Pancreas (tissue), 10 donors: ENCODE data around the gene HCCS. TPM values are rescaled to one million over a fixed set of nuclear protein-coding genes. Genes with fewer than 3 reads are reported as not detected.

Experiments
- ATAC-seq, 4 donors: fragments of 200-7000 bp; cut with Tn5 transposase; one replicate each; pipeline versions ENCODE4 v1.8.0 to v1.9.1; 2020; ENCODE audit warnings: mild to moderate bottlenecking in 4 of 4, moderate library complexity in 4 of 4
- DNase-seq, 6 donors: peaks; one replicate each; pipeline ENCODE4 v3.0.0-alpha.2; 2020
- FAIRE-seq: peaks from 2 replicates; lab custom pipeline; 2012; peaks lifted over from hg19 to GRCh38; lab: Jason Lieb, UNC
- H3K27ac ChIP-seq, 4 donors: fragments of 200-600 bp; sonication (generic); 1 replicate in 3 of 4; 2 replicates in 1 of 4; pipeline versions ENCODE4 v1.5.0 to v1.8.0; 2020
- H3K27me3 ChIP-seq, 4 donors: fragments of 200-600 bp; one replicate each; pipeline ENCODE4 v1.8.0; 2021
- H3K36me3 ChIP-seq, 3 donors: fragments of 200-600 bp; sonication (generic) in 1 of 3; one replicate each; pipeline versions ENCODE4 v1.5.0 to v1.8.0; 2020 to 2021
- H3K4me1 ChIP-seq, 3 donors: fragments of 200-600 bp; one replicate each; pipeline ENCODE4 v1.8.0; 2021
- H3K4me3 ChIP-seq, 4 donors: fragments of 200-600 bp; sonication (generic) in 2 of 4; one replicate each; pipeline versions ENCODE4 v1.5.0 to v1.8.0; 2020 to 2021
- H3K9me3 ChIP-seq, 4 donors: fragments of 200-600 bp; one replicate each; pipeline ENCODE4 v1.8.0; 2021
- WGBS, 2 donors: extraction: QIAGEN DNeasy Blood & Tissue Kit; methylation state at CpG; one replicate each; pipeline ENCODE4 v1.1.7; 2013; 5-methylcytosine and 5-hydroxymethylcytosine counted together
- intact Hi-C, 3 donors: fragments of 100-400 bp; cut with DNase I; formaldehyde crosslinking; loops; one replicate each; pipeline versions ENCODE4 v1.11.1 to v1.14.2; 2022
- polyA plus RNA-seq, 2 donors: library from polyadenylated mRNA; stranded (reverse); fragments of 200-250 nt; gene quantifications; one replicate each; pipeline ENCODE4 v1.2.3, GENCODE V29; 2013
- total RNA-seq, 6 donors: library from RNA; stranded (reverse); fragmentation: NEBNext Ultra II Directional in 4 of 6; extraction: Animal tissue kit (Norgen Biotek cat#: 25700) in 4 of 6; gene quantifications; one replicate each; pipeline versions ENCODE4 v1.2.1 to v1.2.4, GENCODE V29; 2021 to 2023
- TF ChIP-seq, protein P1 (sequence below), 4 donors: fragments of 200-600 bp; sonication (generic) in 3 of 4; IDR thresholded peaks; one replicate each; pipeline versions ENCODE4 v1.5.0 to v1.8.0; 2021; ENCODE audit warnings: antibody characterized with exemption in 4 of 4
- donor health status: healthy with polysubstance abuse.
- donor health status: DM: no; HTN: no; CAD: no; lungs with moderate emphysema.
- donor health status: DM: no; HTN: no; CAD: no.
- donor health status: control.
- donor health status: control.
- donor health status: Bipolar disorder and iron deficiency.
- donor health status: DM: yes; HTN: yes; CAD: no.
- donor health status: DM: no; HTN: no; CAD: no.
- donor health status: DM: no; HTN: no; CAD: no.
- donor health status: DM: yes; HTN: yes; CAD: no.

The HCCS gene
- total and polyA plus RNA-seq, 8 donors = 3.2 to 9.2 (median 6.4) TPM

DNA sequence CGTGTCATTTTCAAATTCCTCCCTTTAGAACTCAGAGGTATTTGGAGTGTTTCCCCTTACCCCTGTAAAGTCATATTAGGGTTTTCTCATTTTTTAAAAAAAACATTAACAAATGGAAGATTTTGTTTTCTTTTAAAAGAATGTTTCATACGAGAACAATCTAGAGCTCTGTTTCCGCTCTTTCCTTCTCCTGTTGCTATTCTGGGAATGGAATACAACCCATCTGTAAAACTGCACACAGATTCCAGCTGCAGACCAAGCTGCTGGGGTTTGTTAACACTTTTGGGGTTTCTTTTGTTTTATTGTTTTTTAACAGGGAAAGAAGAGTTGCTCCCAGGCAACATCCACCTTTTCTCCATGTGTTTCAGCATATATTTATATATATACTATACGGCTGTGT, 61.3 kb downstream of the HCCS start:
- Histone ChIP-seq H3K4me1 (no peaks in the 10 kb centered on the region), H3K9me3 (no peaks in the 10 kb centered on the region), H3K36me3 (no peaks in the 10 kb centered on the region), H3K27me3 (peaks cover 0 to 15% (median 0%) of the 10 kb centered on the region in 4 donors), H3K4me3 (no peak overlapping the region), H3K27ac (no peak overlapping the region)
- FAIRE-seq = peak; percentile 34
- WGBS, 2 donors = 77 to 88% methylated on average over 4 of the region's 4 CpGs
- no peak for ATAC-seq
- TF ChIP-seq, protein P1, sequence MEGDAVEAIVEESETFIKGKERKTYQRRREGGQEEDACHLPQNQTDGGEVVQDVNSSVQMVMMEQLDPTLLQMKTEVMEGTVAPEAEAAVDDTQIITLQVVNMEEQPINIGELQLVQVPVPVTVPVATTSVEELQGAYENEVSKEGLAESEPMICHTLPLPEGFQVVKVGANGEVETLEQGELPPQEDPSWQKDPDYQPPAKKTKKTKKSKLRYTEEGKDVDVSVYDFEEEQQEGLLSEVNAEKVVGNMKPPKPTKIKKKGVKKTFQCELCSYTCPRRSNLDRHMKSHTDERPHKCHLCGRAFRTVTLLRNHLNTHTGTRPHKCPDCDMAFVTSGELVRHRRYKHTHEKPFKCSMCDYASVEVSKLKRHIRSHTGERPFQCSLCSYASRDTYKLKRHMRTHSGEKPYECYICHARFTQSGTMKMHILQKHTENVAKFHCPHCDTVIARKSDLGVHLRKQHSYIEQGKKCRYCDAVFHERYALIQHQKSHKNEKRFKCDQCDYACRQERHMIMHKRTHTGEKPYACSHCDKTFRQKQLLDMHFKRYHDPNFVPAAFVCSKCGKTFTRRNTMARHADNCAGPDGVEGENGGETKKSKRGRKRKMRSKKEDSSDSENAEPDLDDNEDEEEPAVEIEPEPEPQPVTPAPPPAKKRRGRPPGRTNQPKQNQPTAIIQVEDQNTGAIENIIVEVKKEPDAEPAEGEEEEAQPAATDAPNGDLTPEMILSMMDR (IDR thresholded peaks at IDR 0.05) = no peak
- intact Hi-C loops = no loop called here
- DNase-seq = no peak

Other genes starting within 250 kb of the HCCS start
- not detected for gene AMELX, start 182.1 kb downstream of the HCCS start, total RNA-seq
- gene AMELX, start 182.1 kb downstream of the HCCS start, polyA plus RNA-seq = not detected